ENCODE results near the gene HOXA11.

Gene HOXA11

DNA sequence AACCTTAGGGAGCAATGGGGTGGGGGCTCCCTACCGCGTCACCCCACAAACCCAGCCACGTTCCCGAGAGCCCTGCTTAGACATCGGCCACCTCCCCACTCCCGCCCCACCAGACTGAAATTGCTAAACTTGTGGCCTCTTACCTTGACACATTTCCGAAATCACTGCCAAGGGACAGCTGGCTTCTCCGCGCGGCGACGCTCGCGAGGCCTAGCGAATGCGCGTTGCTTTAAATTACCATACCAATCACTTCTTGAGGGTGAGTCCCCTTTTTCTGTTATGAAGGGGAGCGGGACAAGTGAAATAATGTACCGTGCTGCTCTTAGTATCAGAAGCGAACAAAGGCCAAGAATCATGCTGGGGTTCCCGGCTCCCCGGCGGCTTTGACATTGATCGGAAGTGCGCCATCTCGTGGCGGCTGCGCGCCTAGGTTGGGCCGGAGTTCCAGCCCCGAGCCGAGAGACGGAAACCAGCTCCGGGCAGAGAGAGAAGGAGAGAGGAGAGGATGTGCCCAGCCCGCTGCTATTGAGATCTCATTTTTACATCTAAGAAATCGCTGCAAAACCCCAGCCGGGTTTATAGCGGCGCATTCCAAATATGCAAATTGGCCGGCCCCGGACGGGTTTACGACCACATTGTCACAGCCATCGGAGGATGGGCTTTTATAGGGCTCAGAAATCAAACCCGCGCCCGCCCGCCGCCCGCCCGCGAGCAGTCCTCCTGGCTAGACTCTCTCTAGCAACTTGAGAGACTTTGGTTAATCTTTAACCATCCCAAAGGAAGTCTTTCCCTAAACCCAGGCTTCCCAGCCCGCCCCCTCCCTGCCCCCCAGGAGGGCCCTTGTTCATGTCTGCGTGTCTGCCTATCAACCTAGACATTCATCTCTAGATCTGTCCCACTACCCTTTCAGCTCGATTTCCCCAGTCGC is 5.3 kb downstream of the HOXA11 start:
- no peak for FAIRE-seq

DNA sequence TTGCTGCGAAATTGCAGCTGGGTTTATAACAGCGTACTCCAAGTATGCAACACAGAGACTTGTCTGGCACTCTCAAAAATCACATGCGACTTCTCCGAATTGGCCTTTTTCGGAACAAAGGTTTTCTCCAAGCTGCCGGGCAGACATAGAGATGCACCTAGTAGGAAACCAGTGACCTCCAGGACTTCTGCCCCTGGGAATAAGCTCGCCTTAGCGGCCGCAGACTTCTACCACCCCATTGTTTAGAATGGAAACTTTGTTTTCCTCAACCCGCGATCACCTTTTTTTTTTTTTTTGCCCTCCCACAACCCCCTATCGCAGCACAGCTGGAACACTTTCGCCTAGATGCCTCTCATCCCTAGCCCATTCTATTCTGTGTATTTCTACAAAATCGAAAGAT is 6.0 kb downstream of the HOXA11 start:
- FAIRE-seq: no peak

DNA sequence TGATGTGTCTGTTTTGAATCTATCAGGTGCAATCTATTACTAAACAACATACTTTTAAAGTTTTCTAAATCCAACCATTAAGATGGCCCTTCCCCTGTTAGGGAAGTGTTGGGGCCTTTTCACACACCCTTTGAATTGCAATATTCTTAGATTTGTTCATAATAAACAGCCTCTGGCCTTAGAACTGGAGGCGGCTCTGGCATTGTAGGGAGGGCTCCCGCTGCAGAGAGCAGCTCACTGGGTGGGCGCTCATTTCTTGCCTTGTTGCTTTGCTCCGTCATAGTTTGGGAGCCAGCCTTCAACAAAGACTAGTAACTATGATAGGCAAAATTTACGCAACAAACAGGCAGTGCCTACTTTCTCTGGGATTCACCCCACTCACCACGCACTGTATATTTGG is 6.7 kb downstream of the HOXA11 start:
- FAIRE-seq: no peak

DNA sequence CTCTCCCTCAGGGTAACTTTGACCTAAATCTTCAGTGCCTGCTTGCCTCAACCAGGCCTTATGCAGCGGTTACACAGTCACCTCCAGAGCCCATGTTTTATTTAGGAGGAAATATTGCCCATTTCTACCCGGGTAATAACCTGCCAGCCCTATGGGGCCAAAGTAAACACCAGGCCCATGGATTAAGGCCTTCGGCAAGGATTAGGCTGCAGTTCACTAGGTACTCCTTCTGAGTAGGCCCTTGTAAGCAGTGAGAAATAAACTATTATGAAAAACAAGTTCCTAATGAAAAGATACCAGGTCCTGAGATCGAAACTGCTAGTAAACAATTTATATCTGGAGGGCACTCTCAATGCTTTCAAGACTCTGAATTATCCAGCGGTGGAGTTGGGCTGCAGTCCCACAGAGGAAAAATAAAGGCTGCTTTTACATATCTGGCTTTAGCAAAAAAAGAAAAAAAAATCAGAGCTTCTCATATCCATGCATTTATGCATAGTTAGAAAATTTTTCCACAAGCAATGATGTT is 7.2 kb downstream of the HOXA11 start:
- FAIRE-seq: no peak

DNA sequence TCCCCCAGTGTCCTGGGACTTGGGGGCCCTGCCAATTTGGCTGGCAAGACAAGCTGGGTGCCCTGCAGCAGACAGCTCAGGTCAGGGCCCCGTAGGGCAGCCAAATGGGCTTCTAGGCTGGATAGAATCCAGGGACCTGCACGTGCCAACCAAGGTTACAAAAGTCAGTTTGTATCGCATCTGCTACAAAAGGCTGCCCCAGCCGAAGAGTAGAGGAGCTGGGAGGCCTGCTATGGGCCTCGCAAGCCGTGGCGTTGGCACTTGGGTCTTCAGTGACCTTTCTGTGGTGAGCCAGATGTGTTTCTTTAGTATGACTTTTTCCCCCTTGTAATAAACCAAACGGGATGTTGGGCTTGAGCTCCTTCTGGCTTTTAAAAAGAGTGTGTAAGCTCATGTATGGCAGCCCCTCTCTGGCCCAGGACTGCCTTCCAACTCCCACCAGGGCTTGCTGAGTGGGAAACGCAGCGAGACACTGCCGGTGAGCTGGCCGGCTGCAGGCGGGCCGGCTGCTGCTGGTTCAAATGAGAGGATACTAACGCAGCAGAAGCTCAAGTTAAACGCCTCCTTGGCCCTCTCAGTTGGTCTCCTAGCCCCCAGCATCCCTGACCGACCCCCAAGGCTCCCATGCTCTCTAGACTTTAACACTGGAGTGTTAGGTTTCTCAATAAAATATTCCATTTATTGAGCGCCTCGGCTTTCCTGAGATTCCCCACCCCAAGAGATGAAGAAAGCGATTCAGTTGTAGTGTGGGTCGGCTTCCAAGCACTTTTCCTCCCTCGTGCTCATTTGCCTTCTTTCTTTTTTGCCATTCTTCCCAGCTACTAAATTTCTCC is 7.9 kb downstream of the HOXA11 start:
- no peak for FAIRE-seq

DNA sequence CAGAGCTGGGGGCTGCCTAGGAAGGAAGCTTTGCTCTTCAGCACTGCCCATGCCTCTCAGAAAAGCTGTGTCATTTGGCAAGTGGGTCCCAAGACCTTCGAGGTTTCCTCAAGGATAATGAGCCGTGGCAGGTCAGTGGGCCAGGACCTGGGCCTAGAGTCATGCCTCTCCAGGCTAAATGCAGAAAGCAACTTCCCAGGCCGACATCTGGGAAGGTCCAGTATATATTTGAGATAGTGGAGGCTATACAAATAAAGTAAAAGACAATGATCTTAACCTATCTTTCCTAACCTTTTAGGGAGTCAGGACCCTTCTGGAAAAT is 8.5 kb downstream of the HOXA11 start:
- no peak for FAIRE-seq

DNA sequence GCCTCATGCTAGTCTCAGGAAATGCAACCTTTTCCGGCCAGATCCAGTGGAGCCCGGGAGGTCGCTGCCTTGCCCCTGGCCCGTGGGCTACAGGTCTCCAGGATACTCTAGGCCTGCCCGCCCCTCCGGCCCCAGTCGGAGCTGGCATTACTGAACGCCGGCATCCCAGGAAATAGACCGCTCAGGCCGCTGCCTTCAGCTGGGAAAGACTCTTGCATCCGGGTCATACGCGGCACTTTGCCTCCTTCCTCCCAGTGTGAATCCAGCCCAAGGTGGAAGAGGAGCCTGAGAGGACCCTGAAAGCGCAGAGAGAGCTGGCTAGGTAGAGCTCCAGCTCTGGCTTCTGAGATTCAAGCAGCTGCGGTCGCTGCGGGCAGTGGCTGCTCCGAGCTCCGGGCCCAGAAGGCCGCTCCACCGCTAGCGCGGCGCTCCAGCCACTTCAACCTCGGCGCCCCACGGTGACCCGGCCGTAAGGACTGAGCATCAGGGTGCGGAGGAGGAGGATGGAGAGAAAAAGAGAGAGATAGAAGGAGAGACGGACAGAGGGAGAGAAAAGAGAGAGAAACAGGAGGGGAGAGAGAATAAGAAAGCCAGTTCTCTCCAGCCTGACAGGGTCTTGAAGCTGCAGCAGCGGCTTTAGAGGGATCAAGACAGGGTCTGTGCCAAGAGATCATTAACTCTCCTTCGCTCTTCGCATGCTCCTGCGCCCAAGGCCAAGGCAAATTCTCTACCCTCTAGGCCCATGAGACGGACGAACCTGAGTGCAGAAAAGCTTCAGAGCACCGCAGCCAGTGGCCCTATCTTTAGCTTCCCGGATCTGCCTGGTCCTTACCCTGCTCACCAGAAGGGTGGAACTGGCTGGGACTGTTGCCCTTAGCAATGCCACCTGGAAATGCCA is 9.2 kb downstream of the HOXA11 start:
- FAIRE-seq: no peak

DNA sequence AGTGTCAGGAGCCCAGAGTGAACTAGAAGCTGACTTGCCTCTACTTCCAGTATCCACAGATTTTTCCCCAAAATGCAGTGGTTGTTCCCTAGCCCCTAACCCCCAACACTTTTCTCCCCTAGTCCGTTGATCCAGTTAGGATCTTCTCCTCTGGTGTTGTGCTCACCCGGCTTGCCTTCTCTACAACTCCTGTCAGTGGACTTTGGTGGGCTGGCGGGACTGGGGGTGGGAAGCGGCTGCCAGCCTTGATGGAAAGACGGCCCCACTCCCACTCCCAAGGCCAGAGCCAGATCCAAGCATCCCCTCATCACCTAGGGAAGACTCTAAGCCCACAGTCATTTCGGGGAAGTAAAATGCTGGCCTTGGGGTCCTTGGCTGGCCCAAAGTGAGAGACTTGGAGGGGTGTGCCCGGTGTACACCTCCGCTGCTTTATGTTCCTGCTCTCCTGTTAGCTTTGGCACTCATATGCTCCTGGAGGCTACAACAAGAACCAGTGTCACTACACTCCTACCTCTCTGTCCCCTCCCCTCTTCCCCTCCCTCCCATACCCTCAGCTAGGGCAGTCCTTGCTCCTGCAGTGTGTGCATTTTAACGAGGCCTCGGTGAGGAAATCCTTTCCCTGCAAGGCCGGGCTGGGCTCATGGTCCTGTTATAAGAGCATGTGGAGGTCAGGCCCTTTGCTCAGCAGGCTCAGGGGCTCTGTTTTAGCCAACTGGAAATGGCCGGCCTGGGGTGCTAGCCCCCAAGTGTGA is 10.0 kb downstream of the HOXA11 start:
- FAIRE-seq: no peak

DNA sequence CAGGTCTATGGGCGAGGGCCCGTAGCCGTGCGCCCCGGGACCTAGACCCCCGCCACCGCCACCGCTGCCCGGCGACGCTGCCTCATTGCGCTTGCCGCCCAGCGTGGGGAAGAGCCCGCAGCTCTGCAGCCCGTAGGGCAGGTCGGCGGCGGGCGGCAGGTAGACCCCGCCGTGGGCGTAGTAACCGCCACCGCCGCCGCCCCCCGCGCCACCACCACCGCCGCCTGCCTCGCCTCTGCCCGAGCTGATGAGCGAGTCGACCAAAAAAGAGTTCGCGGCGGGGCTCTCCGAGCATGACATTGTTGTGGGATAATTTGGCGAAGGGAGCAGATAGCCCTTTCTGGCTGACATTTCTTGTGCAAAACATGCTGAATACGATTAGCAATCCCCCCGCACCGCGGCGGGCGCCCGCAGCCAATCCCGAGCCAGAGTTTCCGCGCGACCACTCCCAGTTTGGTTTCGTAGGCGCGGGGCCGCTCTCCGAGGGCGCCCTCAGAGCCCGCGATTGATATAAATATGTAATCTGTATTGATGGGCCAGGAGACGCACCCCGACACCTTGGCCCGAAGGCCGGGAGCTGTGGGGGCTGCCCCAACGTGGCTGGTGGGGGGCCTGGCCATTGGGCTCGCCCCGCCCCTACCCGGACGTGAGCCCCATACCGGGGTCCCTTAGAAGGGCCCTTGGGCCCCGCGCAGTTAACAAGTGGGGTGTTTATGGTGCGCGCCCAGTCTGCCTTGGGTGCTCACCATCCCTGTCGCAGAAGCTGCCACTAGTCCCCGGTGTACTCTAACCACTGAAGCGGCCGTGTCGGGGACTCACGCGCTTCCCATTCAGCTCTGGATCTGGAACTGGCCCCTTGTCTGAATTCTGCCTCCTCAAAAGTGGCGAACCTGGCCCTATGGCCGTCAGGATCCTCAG is 10.8 kb downstream of the HOXA11 start, which contains the start of gene HOXA10:
HOXA10 (minus strand) TSS at position 365 of the 918 bp plus-strand sequence; CDS start at position 351, 14 bp downstream.
- FAIRE-seq: no peak

DNA sequence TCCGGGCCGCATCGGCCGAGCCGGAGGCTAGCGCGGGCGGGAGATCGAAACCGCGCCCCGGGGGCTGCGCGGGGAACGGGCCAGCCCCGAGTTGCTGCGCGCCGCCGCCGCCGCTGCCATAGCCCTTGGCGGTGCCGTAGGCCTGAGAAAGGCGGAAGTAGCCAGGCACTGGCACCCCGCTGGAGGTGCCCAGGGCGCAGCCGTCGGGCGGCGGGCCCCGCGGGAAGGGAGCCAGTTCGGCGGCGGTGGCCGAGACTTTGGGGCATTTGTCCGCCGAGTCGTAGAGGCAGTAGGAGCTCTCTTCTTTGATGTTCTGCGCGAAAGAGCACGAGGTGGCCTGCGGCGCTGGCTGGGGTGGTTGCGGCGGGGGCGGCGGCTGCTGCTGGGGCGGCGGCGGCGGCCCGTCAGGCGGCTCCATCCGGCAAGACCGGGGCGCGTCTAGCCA is 11.5 kb downstream of the HOXA11 start:
- no peak for FAIRE-seq

DNA sequence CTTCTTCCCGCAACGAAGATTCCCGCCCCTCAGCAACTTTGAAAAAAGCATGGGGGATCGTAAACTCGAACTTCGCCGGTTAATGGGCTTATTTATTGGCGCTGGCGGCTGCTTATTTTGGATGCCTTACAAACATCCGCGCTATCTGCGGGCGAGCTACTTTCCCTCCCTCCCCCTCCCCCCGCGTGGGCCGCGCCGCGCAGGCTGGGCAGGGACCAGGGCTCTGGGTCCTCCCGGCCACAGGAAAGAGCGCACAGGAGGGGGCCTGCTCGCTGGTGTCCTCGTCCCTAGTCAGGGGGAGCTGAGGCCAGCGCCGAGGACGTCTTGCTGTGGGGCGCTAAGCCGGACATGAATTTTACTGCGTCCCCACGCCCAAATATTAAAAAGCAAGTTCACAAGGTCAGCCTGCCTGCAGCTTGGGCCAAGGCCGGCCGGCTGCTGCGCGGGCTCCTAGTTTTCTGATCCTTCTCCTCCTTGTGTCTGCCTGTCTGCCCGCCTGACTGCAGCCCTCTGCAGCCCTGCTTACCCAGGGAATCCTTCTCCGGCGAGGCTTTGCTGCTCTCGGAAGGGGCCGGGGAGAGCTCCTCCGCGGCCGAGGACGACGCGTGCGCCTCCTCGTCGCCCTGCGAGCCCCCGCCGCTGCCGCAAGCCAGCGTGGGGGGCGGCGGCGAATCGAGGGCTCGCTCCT is 12.1 kb downstream of the HOXA11 start:
- FAIRE-seq: no peak

DNA sequence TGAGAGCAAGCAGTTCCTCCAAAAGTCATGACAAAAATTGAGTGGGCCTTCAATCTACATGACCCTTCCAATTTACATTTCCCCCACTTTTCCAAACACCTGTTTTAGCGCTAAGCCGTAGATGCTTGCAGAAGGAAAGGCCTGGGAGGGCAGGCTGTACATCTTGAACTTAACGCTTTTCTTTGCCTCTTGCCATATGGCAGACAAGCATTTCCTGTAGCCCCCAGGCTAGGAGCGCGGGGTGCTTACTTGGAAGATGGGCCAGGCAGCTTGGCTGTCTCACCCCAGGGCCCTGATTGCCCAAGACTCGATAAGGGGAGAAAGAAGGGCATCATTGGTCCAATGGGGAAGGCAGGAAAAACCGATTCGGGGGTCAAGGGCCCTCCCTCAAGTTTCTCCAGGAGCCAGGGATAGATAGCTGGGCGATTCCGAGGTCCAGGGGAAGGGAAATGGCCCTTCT is 12.7 kb downstream of the HOXA11 start:
- FAIRE-seq: no peak

DNA sequence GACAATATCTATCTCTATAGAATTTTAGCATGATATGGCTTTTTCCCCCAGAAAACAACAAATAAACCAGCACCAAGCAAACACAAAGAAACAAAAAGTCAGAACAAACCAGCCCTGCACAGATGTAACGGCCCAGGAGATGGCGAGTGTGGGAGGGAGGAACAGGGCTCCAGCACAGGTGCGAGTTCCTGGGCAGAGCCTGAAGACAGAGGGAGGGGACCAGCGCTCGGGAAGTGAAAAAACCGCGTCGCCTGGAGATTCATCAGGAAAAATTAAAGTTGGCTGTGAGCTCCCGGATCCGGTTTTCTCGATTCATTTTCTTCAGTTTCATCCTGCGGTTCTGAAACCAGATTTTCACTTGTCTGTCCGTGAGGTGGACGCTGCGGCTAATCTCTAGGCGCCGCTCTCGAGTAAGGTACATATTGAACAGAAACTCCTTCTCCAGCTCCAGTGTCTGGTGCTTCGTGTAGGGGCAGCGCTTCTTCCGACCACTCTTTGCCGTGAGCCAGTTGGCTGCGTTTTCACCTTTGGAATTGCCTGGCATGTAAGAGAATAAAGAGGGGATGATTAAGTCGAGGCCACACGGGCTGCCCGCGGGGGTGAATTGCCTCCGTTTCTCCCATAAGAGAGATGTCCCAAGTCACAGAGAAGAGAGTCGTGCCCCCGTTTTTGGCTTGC is 13.3 kb downstream of the HOXA11 start:
- no peak for FAIRE-seq

DNA sequence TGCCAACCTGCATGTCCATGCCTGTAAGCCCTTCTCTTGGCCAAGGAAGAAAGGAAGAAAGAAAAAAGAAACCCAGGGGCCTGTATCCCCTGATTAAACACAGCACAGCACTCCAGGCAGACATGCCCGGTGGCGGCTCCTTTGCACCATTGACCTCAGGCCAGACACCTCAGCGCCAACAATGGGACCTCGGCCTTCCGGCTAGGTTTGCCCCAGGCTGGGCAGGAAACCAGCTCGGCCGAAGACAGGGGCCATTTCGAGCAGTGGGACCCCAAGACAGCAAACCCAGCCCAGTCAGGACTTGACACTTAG is 13.8 kb downstream of the HOXA11 start:
- FAIRE-seq: no peak

DNA sequence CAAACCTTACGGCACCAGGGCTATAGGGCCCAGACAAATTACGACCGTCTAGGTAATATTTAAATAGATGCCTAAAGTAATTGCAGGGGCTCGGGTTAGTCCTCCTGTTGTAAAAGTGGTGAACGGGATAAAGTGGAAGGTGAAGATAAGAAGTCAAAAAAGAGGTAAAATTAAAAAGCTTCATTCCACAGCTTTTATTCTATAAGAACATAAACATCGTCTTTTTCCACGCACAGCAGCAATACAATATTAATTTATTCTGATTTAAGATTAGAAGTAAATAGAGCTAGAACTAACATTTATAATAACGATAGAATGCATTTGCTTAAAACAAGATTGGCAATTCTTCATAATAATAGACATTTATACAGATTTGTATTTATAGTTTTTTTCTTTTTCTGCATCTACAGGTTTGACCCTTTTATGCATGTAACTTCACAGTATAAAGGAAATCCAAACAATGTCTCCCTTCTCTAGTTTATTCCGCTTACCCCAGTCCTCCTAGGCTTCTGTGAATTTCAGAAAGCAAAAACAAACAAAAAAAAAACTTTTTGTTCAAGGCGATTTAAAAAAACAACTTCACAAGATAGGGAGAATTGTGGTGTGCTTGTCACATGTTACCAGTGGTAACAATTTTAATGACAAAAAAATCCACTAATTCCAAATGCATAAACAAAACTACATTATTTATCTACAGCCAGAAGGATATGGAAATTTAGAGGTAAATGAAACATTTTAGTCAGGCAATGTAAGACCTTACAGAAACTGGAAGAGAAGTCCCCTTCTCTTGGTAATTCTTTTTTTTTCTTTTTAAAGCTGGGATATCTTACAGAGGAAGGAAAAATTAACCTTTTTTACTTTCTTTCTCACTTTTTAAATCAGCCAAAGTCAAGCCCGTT is 14.4 kb downstream of the HOXA11 start:
- no peak for FAIRE-seq

DNA sequence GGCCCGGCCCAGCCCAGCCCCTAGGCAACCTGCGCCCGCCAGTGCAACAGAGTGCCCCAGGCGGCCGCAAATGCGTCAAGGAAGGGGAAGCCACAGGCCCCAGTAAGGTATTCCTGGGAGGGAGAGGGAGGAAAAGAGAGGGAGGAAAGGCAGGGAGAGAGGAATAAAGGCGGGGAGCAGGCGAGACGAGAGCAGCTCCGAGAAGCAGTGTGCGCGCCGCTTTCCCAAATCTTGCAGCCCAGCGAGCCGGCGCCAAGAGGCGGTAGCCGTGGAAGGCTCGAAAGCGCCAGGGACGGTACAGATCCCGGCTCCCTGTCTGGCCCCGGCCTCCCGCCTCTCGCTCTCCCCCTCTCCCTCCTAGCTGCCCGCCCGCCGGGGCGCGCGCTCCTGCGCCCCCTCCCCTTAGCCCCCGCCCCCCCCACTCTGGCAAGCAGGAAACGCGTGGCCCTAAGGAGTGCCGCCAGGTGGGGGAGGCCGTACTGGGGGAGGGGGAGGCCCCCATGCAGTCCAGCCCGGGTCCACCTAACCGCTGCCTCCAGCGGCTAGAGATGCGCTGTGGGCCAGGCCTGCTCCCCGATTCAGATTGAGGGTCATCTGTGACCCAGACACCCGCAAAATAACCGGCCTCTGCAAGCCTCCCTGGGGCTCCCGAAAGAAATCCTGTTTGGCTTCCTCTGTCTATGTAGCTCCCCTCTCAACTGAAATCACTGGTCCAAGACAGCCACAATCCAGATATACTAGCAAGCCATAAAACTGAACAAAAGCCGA is 15.2 kb downstream of the HOXA11 start:
- no peak for FAIRE-seq

DNA sequence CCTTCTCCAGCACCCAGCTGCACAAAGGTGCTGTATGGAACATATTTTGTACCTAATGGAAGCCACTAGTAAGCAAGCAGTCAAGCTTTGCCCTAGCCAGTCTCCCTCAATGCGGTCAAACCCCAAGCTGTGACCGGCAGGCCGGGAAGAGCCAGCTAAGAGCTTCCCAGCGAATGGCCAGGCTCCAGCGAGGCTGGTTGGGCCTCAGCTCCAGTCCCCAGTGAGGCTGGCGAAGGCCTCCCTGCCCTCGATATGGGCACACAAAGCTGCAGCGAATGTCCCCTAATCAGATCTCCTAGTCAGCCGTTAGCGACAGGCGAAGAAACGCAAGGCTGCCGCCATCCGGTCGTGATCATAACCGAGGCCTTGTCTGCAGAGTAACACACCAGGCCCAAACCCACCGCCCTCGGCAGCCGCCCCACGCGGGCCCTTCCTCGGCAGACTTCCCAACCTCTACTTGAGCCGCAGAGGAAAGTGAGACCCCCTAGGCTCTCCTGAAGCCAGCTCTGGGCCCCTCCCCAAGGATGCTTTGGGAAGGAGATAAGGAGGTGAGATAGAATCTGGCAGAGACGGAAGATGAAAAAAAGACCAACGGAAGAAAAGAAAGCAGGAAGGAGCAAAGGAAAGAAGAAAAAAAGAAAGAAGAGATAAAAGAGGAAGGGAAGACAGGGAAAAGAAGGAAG is 16.6 kb downstream of the HOXA11 start:
- FAIRE-seq: no peak

Measured in A204.1 (cell line).